ENCODE data around the gene MBTD1.

The MBTD1 gene

GRCh38 chr17:51263006-51263405 lies 3.2 kb upstream of the MBTD1 start:
- TF ChIP-seq JUND (IDR thresholded peaks at IDR 0.05; ENCODE audit: low read depth): no peak
- in situ Hi-C loops (cut with HindIII; ENCODE audit: low pct_unique_long_range_greater_than_20kb, low sequenced_read_pairs): no loop called here
- no peak for DNase-seq (ENCODE audit: low read depth in 1 of 2, low spot score in 1 of 2)

- DNase-seq (ENCODE audit: low read depth in 1 of 2, low spot score in 1 of 2): no peak
- TF ChIP-seq JUND (IDR thresholded peaks at IDR 0.05; ENCODE audit: low read depth): no peak
- in situ Hi-C loops (cut with HindIII; ENCODE audit: low pct_unique_long_range_greater_than_20kb, low sequenced_read_pairs): no loop called here
Measured at GRCh38 chr17:51261024-51261963, 1.4 kb upstream of the MBTD1 start.

GRCh38 chr17:51260237-51261023 lies 581 bp upstream of the MBTD1 start, which contains the start of gene UTP18:
Gene UTP18, plus strand, starts transcription at chr17:51260546. Its CDS starts 39 bp downstream, at chr17:51260585.
- in situ Hi-C loops (cut with HindIII; ENCODE audit: low pct_unique_long_range_greater_than_20kb, low sequenced_read_pairs): no loop called here
- DNase-seq (ENCODE audit: low read depth in 1 of 2, low spot score in 1 of 2): peak; percentile 90 to 99
- TF ChIP-seq JUND (IDR thresholded peaks at IDR 0.05; ENCODE audit: low read depth): peak; percentile 61; the same call in 1 of the 2 replicates

- TF ChIP-seq JUND (IDR thresholded peaks at IDR 0.05; ENCODE audit: low read depth): no peak
- in situ Hi-C loops (cut with HindIII; ENCODE audit: low pct_unique_long_range_greater_than_20kb, low sequenced_read_pairs): no loop called here
- DNase-seq (ENCODE audit: low read depth in 1 of 2, low spot score in 1 of 2): peak; percentile 11 to 29
Measured at GRCh38 chr17:51258756-51259563, 889 bp downstream of the MBTD1 start.

DNA sequence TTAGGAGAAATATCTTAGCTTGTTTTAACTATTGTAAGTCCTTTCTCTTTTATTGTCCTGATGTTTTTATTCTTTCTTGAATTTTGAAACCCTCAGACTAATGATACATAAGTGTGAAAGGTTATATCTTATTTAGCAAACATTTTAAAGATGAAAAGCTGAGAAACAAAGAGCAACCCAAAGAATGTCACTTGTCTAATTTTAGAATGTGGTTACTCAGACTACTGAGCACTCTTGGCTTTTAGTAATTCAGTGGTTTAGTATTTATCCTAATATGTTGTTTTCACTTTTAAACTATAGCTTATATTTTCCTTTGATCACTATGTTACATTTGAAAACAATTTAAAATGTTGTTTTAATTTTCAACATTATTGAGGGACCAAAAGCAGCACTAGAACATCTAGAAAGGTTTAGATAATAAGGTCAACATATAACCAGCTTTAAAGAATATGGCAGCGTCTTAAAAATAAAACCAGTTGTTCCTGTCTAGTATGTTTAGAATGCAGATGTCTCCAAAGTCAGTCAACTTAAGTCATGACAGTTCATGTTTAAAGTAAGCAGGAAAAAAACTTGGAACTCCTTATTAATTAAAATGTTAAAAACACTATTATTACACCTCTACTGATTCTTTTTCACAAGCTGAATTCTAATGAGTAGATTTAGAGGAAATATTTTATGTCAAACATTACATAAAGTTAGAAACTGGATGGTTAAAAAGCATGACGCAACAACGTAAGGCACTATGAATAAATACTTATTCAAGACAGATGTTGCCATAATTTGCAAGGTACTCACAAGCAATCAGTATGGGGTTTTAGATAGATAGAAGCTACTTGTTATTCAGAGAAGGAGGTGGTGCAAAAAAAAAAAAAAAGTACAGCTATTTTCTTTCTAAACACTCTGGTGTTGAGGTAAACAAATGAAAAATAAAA lies 2.4 kb downstream of the MBTD1 start:
- TF ChIP-seq JUND (IDR thresholded peaks at IDR 0.05; ENCODE audit: low read depth): no peak
- peak in 1 of 2 experiments; percentile 30 for DNase-seq (ENCODE audit: low read depth in 1 of 2, low spot score in 1 of 2)
- in situ Hi-C loops (cut with HindIII; ENCODE audit: low pct_unique_long_range_greater_than_20kb, low sequenced_read_pairs): no loop called here

GRCh38 chr17:51256101-51256500 lies 3.7 kb downstream of the MBTD1 start:
- in situ Hi-C loops (cut with HindIII; ENCODE audit: low pct_unique_long_range_greater_than_20kb, low sequenced_read_pairs): no loop called here

DNA sequence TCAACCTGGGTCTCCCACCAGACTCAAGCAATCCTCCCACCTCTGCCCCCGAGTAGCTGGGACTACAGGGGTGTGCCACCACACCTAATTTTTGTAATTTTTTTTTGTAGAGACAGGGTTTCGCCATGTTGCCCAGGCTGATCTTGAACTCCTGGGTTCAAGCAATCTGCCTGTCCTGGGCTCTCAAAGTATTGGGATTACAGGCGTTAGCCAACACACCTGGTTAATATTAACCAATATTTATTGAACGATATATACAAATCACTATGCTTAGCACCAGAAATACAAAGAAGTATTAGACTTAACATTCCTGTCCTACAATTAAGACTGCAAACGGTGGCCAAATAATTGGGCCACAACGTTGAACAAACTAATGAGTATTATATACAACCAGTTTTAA lies 4.2 kb downstream of the MBTD1 start:
- no peak for TF ChIP-seq JUND (IDR thresholded peaks at IDR 0.05; ENCODE audit: low read depth)
- no peak for DNase-seq (ENCODE audit: low read depth in 1 of 2, low spot score in 1 of 2)
- in situ Hi-C loops (cut with HindIII; ENCODE audit: low pct_unique_long_range_greater_than_20kb, low sequenced_read_pairs): no loop called here

More at GRCh38 chr17:51256101-51256500, 3.7 kb downstream of the MBTD1 start:
- no peak for TF ChIP-seq JUND (IDR thresholded peaks at IDR 0.05; ENCODE audit: low read depth)
- no peak for DNase-seq (ENCODE audit: low read depth in 1 of 2, low spot score in 1 of 2)

- TF ChIP-seq JUND (IDR thresholded peaks at IDR 0.05; ENCODE audit: low read depth): no peak
- in situ Hi-C loops (cut with HindIII; ENCODE audit: low pct_unique_long_range_greater_than_20kb, low sequenced_read_pairs): no loop called here
- no peak for DNase-seq (ENCODE audit: low read depth in 1 of 2, low spot score in 1 of 2)
Measured at GRCh38 chr17:51251010-51251409, 8.8 kb downstream of the MBTD1 start.

DNA sequence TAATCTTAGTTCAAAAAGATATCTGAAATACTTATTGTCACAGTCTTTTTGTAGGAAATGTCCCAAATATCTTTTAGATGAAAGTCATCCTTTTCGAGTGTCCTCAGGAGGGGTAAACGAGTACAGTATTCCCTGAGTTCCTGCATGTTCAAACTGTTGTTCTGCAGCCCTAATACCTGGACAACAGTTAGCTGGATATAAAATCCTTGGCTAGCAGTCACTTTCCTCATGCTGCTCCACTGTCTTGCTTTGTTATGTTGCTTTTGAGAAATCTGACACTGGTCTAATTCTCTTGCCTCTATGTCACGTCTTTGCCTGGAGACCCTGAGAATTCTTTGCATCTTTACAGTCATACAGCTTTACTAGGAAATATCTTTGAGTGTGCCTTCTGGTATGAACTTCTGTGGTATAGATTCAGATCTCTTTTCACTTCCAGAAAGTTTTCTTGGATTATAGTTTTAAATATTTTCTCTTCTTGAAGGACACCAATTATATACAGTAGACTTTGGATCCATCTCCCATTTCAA lies 9.5 kb downstream of the MBTD1 start:
- DNase-seq (ENCODE audit: low read depth in 1 of 2, low spot score in 1 of 2): no peak
- in situ Hi-C loops (cut with HindIII; ENCODE audit: low pct_unique_long_range_greater_than_20kb, low sequenced_read_pairs): no loop called here
- no peak for TF ChIP-seq JUND (IDR thresholded peaks at IDR 0.05; ENCODE audit: low read depth)

DNA sequence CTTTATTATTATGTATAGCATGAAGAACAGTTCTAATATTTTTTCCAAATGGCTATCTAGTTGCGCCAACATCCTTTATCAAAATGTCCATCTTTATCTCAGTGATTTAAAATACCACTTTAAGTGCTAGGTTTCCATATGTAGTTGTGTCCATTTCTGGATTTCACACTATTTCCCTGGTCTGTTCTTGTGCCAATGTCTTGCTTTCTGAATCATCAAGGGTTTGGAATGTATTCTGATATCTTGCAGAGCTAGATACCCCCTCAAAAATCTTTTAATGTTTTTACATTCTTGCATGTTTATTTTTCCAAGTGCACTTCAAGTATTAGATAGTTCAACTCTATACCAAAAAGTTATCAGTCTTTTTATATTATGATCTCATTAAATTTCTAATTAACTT lies 14.3 kb downstream of the MBTD1 start:
- in situ Hi-C loops (cut with HindIII; ENCODE audit: low pct_unique_long_range_greater_than_20kb, low sequenced_read_pairs): no loop called here
- no peak for TF ChIP-seq JUND (IDR thresholded peaks at IDR 0.05; ENCODE audit: low read depth)
- no peak for DNase-seq (ENCODE audit: low read depth in 1 of 2, low spot score in 1 of 2)

GRCh38 chr17:51244041-51244440 lies 15.8 kb downstream of the MBTD1 start:
- no peak for DNase-seq (ENCODE audit: low read depth in 1 of 2, low spot score in 1 of 2)
- in situ Hi-C loops (cut with HindIII; ENCODE audit: low pct_unique_long_range_greater_than_20kb, low sequenced_read_pairs): no loop called here
- TF ChIP-seq JUND (IDR thresholded peaks at IDR 0.05; ENCODE audit: low read depth): no peak

All from T47D (cell line).